CD4-positive, CD25-positive, alpha-beta regulatory T cell (primary cell): Measurements from ENCODE around the gene HYAL1. TPM values are rescaled to one million over a fixed set of nuclear protein-coding genes. Genes with fewer than 3 reads are reported as not detected.

Experiments
- ATAC-seq, 2 donors: fragments of 150-1000 bp; cut with Tn5 transposase; one replicate each; pipeline ENCODE4 v1.10.0; 2021; ENCODE audit warnings: low read depth in 2 of 2, moderate number of reproducible peaks in 2 of 2, moderate library complexity in 1 of 2
- DNase-seq, 3 donors: peaks; one replicate each; pipeline versions ENCODE4 v3.0.0 to v3.0.0-alpha.2; 2012 to 2022; ENCODE audit warnings: mixed read lengths in 1 of 3
- H3K27ac ChIP-seq: one replicate; pipeline ENCODE4 v1.7.0; 2013; ENCODE audit warnings: mild to moderate bottlenecking, low read length; ENCODE audit not compliant: insufficient read depth, poor library complexity, severe bottlenecking
- H3K27me3 ChIP-seq: one replicate; pipeline ENCODE4 v1.7.0; 2013; ENCODE audit warnings: low read length; ENCODE audit not compliant: control insufficient read depth, insufficient read depth
- H3K36me3 ChIP-seq: one replicate; pipeline ENCODE4 v1.7.0; 2013; ENCODE audit warnings: mild to moderate bottlenecking, low read length, moderate library complexity; ENCODE audit not compliant: control insufficient read depth, insufficient read depth
- H3K4me1 ChIP-seq: 2 replicates; pipeline ENCODE4 v1.7.0; 2013; ENCODE audit warnings: mild to moderate bottlenecking, low read length; ENCODE audit not compliant: insufficient read depth, control insufficient read depth, poor library complexity, severe bottlenecking
- H3K4me3 ChIP-seq: one replicate; pipeline ENCODE4 v1.7.0; 2013; ENCODE audit warnings: low read depth, mild to moderate bottlenecking, low read length, moderate library complexity
- H3K9me3 ChIP-seq, 2 experiments: 1 replicate in 1 of 2; 2 replicates in 1 of 2; pipeline ENCODE4 v1.7.0; 2013; ENCODE audit warnings: low read length in 2 of 2, mild to moderate bottlenecking in 1 of 2, moderate library complexity in 1 of 2; ENCODE audit not compliant: control insufficient read depth in 2 of 2
- H3K27ac Mint-ChIP-seq, 3 donors: one replicate each; pipeline ENCODE4 v1.8.0; 2020 to 2022; ENCODE audit warnings: mild to moderate bottlenecking in 3 of 3, mixed read lengths in 3 of 3, moderate library complexity in 2 of 3
- H3K27me3 Mint-ChIP-seq: one replicate; pipeline ENCODE4 v1.8.0; 2022; ENCODE audit warnings: mild to moderate bottlenecking, mixed read lengths
- H3K36me3 Mint-ChIP-seq: one replicate; pipeline ENCODE4 v1.8.0; 2020; ENCODE audit warnings: mixed read lengths
- H3K4me1 Mint-ChIP-seq, 4 donors: one replicate each; pipeline ENCODE4 v1.8.0; 2020 to 2022; ENCODE audit warnings: mixed read lengths in 4 of 4, mild to moderate bottlenecking in 1 of 4
- H3K4me3 Mint-ChIP-seq, 4 donors: one replicate each; pipeline ENCODE4 v1.8.0; 2020 to 2022; ENCODE audit warnings: mild to moderate bottlenecking in 4 of 4, mixed read lengths in 4 of 4, moderate library complexity in 3 of 4
- H3K9me3 Mint-ChIP-seq, 7 donors: one replicate each; pipeline ENCODE4 v1.8.0; 2020 to 2022; ENCODE audit warnings: mixed read lengths in 7 of 7, mild to moderate bottlenecking in 3 of 7, moderate library complexity in 2 of 7
- polyA plus RNA-seq, 4 donors: library from polyadenylated mRNA; unstranded; fragments of 300-500 nt; fragmentation: Illumina TruSeq; gene quantifications; one replicate each; pipeline ENCODE4 v1.2.3, GENCODE V29; 2021
- total RNA-seq: library from RNA; stranded (reverse); gene quantifications from one replicate; pipeline ENCODE4 v1.2.3, GENCODE V29; 2022

HYAL1 gene
- total and polyA plus RNA-seq, 5 donors from 2014 or later = 0.07 to 0.35 (median 0.21) TPM; not detected in 1

DNA sequence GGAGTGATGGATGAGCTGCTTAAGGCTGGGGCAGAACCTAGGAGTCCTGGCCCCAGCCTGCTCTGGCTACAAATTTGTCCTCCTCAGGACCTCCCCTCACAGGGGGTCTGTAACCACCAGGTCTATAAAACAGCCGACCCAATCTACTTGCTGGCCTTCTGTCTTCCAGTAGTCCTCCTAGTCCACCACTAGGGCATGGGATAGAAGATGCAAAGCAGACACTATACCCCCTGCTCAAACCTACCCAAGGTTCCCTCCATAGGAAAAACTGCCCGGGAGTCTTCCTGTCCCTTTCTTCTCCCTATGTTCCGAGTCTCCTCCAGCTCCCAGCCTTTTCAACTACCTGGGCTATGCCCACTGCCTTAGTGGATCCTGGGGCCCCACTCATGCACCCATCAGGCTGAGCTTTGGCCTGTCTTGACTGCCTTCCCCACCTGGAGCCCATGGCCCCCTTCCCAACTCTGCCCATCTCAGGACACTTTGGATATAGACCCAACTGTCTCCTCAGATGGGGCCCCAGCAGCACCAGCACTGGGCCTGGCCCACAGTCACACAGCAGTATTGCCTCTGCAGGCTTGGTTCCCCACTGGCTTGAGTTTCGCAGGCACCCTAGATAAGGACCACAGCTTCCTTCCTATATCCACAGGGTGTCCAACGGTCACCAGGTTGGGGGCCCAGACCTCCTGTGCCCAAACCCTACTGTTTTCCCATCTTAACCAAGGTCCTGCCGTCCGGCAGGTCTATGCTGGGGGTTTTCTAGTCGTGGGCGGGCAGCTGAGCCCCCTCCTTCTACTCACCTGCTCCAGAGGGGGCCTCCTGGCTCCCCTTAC lies 5.3 kb downstream of the HYAL1 start:
- H3K36me3 Mint-ChIP-seq = no peaks in the 10 kb centered on the region
- H3K9me3 ChIP-seq = no peaks in the 10 kb centered on the region
- peak overlapping the region; percentile 91 to 98 (median 96) for H3K4me3 Mint-ChIP-seq
- DNase-seq = peak in 1 of 3 donors; percentile 24
- no peaks in the 10 kb centered on the region for H3K27me3 ChIP-seq
- no peaks in the 10 kb centered on the region for H3K27me3 Mint-ChIP-seq
- peak overlapping the region; percentile 96 for H3K27ac ChIP-seq
- peak overlapping the region; percentile 60 to 100 (median 99) for H3K27ac Mint-ChIP-seq
- no peaks in the 10 kb centered on the region for H3K36me3 ChIP-seq
- H3K4me1 ChIP-seq = peaks cover 25% of the 10 kb centered on the region
- H3K4me1 Mint-ChIP-seq = peaks cover 0 to 43% (median 18%) of the 10 kb centered on the region in 4 donors
- ATAC-seq = no peak
- H3K4me3 ChIP-seq = peak overlapping the region; percentile 62
- no peaks in the 10 kb centered on the region for H3K9me3 Mint-ChIP-seq

DNA sequence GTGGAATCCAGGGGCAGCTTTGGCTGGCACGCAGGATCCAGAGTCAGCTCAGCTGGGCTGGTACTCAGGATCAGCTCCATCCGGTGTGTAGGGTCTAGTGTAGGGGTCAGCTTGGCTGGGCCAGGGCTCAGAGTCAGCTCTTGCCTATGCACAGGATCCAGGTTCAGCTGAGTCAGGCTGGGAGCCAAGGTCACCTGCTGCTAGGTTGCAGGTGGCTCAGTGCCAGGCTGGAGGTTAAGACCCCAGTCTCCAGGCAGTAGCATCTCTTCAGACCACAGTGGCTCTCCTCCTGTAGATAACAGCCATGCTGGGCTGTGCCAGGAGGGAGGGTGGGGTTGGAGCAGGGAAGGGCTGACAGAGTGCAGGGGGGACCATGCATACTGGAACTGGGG lies 6.0 kb downstream of the HYAL1 start:
- H3K27me3 Mint-ChIP-seq = no peaks in the 10 kb centered on the region
- Histone ChIP-seq H3K27ac (peak overlapping the region; percentile 96), H3K4me1 (peaks cover 31% of the 10 kb centered on the region), H3K36me3 (no peaks in the 10 kb centered on the region), H3K4me3 (no peak overlapping the region), H3K27me3 (no peaks in the 10 kb centered on the region), H3K9me3 (no peaks in the 10 kb centered on the region)
- ATAC-seq (no peak), DNase-seq (no peak)
- H3K4me1 Mint-ChIP-seq = peaks cover 0 to 47% (median 23%) of the 10 kb centered on the region in 4 donors
- H3K27ac Mint-ChIP-seq = peak overlapping the region in 1 of 3 donors; percentile 99
- H3K36me3 Mint-ChIP-seq = no peaks in the 10 kb centered on the region
- H3K4me3 Mint-ChIP-seq = peak overlapping the region in 3 of 4 donors; percentile 91 to 98 (median 95)
- H3K9me3 Mint-ChIP-seq = no peaks in the 10 kb centered on the region

DNA sequence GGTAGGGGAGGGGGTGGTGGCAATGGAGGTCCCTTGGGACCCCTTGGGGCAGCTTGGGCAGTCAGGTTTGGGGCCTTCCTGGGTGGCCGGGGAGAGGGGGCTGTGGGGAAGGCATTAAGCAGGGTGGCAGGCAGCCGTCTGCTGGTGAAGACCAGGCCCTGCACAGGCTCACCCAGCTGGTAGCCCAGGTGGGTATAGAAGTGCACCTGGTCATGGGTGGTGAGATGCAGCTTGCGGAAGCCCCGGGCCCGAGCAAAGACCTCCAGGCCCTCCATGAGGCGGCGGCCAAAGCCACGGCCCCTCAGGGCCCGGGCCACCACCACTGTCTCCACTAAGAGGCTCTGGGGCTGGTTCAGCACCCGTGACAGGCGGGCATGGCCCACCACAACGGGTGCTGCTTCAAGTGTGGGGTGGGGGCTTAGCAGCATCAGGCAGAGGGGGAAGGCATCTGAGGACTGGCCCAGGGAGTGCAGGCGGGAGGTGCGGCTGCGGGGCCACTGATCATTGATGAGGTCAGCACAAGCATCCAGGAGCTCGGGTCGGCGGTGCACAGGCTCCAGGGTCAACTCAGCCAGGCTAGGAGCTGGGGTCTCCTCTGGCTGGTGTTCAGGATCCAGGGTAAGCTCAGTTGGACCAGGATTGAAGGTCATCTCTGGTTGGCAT lies 6.5 kb downstream of the HYAL1 start:
- DNase-seq (no peak), ATAC-seq (no peak)
- Mint-ChIP-seq H3K4me1 (peaks cover 0 to 46% (median 25%) of the 10 kb centered on the region in 4 donors), H3K36me3 (no peaks in the 10 kb centered on the region), H3K9me3 (no peaks in the 10 kb centered on the region), H3K27ac (peak overlapping the region in 2 of 3 donors; percentile 71 to 99), H3K27me3 (no peaks in the 10 kb centered on the region), H3K4me3 (peak overlapping the region in 3 of 4 donors; percentile 64 to 91 (median 76))
- H3K4me1 ChIP-seq = peaks cover 33% of the 10 kb centered on the region
- no peaks in the 10 kb centered on the region for H3K36me3 ChIP-seq
- no peak overlapping the region for H3K27ac ChIP-seq
- no peak overlapping the region for H3K4me3 ChIP-seq
- H3K27me3 ChIP-seq = no peaks in the 10 kb centered on the region
- H3K9me3 ChIP-seq = no peaks in the 10 kb centered on the region

DNA sequence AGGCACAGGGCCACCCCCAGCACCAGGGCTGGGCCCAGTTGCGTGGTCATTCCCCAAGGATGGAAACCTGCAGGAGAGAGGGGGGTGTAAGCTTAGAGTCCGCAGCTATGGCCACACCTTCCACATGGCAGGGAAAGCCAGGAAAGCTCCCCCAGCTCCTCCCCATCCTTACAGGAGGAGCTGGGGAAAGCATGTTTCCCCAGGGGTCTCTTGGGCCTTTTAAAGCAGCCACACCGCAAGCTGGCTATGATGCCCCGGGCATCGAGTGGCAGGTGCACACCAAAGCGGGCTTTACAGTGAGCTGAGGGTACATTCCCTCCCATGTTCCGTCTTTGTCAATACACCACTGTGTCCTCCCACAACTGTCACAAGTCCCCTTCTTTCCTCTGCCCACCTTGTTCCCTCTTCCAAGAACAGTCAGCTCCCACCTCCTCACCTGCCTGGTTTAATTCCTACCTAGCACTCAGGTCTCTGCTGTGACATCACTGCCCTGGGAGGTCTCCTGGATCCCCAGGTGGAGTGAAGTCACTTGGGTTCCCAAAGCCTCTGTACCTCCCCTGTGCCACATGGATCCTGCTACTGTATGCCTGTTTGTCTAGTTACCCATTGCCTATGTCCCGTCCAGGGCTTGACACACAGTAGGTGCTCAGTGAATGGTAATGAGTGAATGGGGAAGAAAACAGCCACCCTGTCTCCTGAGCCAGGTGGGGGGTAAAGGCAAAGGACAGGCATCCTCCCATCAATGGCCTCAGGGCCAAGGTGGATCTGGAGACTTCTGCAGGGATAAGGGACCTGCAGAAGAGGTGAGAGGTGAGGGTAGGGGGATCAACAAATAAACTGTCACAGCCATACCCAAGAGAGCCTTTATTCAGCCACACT lies 7.6 kb downstream of the HYAL1 start:
- H3K36me3 ChIP-seq = no peaks in the 10 kb centered on the region
- peaks cover 40% of the 10 kb centered on the region for H3K4me1 ChIP-seq
- no peaks in the 10 kb centered on the region for H3K9me3 ChIP-seq
- H3K27ac ChIP-seq = no peak overlapping the region
- H3K9me3 Mint-ChIP-seq = no peaks in the 10 kb centered on the region
- DNase-seq = no peak
- H3K4me3 Mint-ChIP-seq = peak overlapping the region in 2 of 4 donors; percentile 62 to 71
- ATAC-seq = no peak
- peaks cover 0 to 50% (median 27%) of the 10 kb centered on the region in 4 donors for H3K4me1 Mint-ChIP-seq
- H3K36me3 Mint-ChIP-seq = no peaks in the 10 kb centered on the region
- H3K27ac Mint-ChIP-seq = peak overlapping the region in 1 of 3 donors; percentile 80
- H3K4me3 ChIP-seq = no peak overlapping the region
- H3K27me3 Mint-ChIP-seq = no peaks in the 10 kb centered on the region
- no peaks in the 10 kb centered on the region for H3K27me3 ChIP-seq

DNA sequence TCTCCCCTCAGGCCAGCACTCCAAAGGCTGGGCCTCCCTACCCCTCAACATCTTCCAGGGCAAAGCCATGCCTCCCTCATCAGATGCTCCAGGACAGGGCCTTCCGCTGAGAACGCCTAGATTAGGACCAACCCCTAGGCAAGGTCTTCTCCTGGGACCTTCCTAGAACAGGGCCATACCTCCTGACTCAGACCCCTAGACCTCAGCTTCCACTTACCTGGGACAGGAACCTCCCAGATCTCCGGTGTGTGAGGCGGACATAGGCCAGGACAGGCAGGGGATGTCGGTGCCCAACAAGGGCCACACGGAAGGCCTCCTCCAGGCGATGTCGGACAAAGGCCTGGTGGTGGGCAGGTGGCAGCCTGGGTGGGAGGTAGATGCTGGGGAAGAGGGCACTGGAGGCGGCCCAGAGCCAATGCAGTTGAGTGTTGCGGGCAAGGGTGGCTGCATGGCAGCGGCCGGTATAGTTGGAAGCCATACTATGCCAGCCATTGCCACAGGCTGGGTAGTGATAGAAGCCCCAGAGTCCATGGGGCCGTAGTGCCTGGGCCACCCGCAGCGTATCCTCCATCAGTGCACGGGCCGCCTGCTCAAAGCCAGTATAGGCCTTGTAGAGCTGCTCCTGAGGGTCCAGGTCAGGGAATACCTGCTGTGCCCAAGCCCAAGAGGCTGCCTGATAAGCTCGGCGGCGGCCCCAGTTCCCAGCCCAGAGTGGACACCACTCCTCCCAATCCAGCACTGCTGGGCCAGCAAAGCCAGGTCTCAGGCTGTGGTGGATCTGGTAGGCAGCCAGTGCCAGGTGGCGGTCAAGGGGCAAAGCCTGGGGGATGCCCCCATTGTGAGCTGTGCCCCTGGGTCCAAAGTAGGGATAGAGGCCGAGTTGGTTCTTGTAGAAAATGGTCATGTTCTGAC lies 8.6 kb downstream of the HYAL1 start:
- no peak overlapping the region for H3K27ac Mint-ChIP-seq

DNA sequence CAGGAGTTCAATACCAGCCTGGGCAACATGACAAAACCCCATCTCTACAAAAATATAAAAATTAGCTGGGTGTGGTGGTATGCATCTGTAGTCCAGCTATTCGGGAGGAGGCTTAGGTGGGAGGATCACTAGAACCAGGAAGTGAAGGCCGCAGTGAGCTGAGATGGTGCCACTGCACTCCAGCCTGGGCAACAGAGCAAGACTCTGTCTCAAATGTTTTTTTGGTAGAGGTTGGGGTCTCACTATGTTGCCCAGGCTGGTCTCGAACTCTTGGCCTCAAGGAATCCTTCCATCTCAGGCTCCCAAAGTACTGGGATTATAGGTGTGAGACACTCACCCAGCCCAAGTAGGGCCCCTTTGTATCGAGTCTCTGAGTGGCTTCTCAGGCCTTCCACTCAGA lies 9.3 kb downstream of the HYAL1 start:
- H3K4me3 Mint-ChIP-seq = peak overlapping the region in 2 of 4 donors; percentile 4 to 89

More for the DNA sequence above, 8.6 kb downstream of the HYAL1 start:
- peaks cover 32% of the 10 kb centered on the region for H3K4me1 ChIP-seq
- H3K27ac ChIP-seq = no peak overlapping the region
- Mint-ChIP-seq H3K36me3 (no peaks in the 10 kb centered on the region), H3K27me3 (no peaks in the 10 kb centered on the region), H3K4me1 (peaks cover 0 to 43% (median 23%) of the 10 kb centered on the region in 4 donors), H3K4me3 (peak overlapping the region in 2 of 4 donors; percentile 59 to 63), H3K9me3 (no peaks in the 10 kb centered on the region)
- DNase-seq (no peak), ATAC-seq (no peak)
- H3K27me3 ChIP-seq = no peaks in the 10 kb centered on the region
- H3K9me3 ChIP-seq = no peaks in the 10 kb centered on the region
- H3K36me3 ChIP-seq = peaks cover 7% of the 10 kb centered on the region
- no peak overlapping the region for H3K4me3 ChIP-seq

More for the DNA sequence above, 9.3 kb downstream of the HYAL1 start:
- Mint-ChIP-seq H3K27ac (no peak overlapping the region), H3K9me3 (no peaks in the 10 kb centered on the region), H3K27me3 (no peaks in the 10 kb centered on the region), H3K36me3 (no peaks in the 10 kb centered on the region), H3K4me1 (peaks cover 0 to 41% (median 19%) of the 10 kb centered on the region in 4 donors)
- Histone ChIP-seq H3K9me3 (no peaks in the 10 kb centered on the region), H3K27me3 (no peaks in the 10 kb centered on the region), H3K4me1 (peaks cover 29% of the 10 kb centered on the region), H3K27ac (no peak overlapping the region), H3K4me3 (no peak overlapping the region), H3K36me3 (peaks cover 14% of the 10 kb centered on the region)
- DNase-seq = no peak
- ATAC-seq = no peak
